NCI-H146 (cell line): ENCODE results near the gene NDUFAF4.

Experiments used
- DNase-seq: peaks from one replicate; lab custom pipeline; 2025; lab: John Stamatoyannopoulos, UW

NDUFAF4 gene

DNA sequence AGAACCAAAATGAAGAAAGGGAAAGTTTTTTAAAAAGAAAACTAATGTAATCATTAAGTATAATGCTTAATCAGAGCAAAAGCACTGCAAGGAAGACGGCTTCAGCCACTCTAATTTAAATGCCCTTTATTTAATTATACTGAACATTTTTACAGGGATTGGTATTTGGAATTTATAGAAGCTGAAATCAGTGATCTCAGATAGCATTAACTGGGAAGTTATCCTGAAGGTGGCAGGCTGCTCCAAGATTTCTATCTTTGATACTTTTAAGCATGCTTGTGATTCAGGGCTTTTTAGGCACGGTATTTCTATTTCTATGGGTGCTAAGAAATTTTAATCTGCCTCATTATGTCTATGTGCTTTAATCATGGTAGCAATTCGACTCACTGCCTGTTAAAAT is 1.3 kb upstream of the NDUFAF4 start:
- DNase-seq, result peak; percentile 36

DNA sequence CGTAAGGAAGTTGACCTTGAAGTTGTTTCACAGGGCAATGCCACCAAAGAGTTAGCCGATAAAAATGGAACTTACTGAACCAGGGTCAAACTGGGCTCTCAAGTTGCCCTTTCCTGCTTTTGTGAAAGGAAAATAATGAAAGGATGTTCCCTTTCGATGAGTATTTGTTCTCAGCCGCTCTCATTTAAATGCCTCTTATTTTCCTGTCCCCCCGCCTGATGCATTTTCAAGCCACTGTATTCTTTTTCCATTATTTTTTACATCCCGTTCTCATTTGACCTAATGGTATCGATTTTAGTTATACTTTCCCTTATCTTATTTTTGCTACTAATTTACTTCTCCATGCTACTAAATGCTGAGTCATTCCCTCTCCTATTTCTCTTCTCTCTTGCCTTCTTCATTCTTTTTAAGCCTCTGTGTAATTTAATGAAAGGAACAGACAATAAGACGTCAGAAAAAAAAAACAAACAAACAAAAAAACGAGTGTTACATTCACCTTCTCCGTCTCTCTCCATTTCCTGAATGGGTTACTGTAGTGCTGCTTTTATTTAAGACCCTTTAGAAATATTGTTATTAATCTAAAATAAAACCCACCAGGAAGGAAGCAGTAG is 655 bp upstream of the NDUFAF4 start:
- DNase-seq, result peak; percentile 23

DNA sequence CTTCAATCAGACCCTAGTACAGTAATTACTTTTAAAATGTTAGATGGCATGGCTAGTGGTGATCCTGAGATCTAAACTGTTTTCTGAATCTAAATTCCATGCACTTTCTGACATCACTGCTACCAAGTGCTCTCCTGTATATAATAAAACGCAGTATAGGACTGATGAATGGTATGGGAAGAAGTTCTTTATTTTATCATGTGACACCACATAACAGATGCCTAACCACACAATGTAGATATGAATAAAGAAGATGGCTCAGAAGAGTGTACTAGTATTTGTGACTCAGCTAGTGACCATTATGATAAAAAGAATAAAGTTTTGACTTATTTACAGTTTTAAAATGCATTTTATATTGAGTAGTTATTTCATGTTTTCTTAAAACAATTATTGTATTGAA is 8.5 kb downstream of the NDUFAF4 start:
- no peak for DNase-seq

DNA sequence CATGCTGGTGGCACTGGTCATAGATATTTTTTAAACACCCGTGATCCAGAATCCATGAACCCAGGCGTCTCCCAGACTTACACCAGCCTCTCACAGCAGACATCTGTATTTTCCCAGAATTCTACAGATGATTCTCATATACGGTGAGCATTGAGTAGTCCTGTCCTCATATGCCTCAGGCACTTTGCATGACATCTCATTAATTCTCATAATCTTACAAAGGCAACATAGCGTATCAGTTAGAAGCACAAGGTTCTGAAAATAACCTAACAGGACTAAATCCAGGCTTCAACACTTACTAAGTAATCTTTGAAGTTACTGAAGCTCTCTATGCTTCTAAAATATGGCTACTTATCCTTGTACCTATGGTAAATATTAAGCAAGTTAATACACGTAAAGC is 8.9 kb downstream of the NDUFAF4 start:
- DNase-seq, result no peak

DNA sequence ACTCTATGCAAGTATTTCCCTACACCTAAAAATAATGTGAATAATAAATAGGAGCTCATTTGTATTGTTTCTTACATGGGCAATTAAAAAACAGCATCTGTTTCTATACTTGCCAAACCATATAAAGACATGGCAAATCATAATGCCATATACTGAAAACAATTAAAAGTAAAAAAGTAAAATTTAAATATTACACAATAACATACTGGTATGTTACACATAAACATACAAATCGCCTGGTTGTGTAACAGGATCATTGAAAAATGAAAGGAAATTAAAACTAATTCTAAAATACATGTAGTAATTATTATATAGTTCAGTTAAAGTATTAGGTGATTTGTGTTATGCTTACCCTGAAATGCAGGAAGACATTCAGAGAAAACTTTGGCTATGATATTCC is 11.2 kb downstream of the NDUFAF4 start:
- no peak for DNase-seq

DNA sequence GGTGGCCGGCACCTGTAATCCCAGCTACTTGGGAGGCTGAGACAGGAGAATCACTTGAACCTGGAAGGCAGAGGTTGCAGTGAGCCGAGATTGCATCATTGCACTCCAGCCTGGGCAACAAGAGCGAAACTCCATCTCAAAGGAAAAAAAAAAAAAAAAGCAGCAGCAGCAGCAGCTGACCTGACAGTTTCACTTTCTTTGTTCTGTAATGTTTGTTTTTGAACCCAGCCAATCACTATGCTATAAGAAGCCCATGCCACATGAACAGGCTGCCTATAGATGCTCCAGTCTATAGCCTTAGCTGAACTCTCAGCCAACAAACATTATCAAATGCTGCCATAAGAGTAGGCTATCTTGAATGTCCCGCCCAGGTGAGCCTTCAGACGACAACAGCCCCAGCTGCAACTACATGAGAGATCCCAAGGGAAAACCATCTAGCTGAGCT is 12.5 kb downstream of the NDUFAF4 start:
- DNase-seq, result peak; percentile 72

DNA sequence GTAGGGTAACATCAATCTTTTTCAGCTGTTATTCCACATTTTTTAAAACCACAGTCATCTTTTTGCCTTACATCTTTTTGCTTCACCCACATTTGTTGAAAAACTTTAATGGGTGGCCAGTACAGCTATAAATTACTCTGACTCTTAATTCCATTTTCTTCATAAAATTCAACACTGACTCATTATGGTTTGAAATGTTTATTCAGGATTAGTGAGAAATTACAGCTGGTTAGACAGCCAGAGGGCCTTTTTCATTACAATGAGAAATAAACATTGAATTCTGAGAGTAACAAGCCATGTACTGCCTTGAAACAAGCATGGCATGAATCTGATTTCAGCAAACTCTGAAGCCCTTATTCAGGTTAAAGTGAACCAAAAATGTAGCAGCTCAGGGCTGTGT is 19.5 kb downstream of the NDUFAF4 start:
- no peak for DNase-seq

DNA sequence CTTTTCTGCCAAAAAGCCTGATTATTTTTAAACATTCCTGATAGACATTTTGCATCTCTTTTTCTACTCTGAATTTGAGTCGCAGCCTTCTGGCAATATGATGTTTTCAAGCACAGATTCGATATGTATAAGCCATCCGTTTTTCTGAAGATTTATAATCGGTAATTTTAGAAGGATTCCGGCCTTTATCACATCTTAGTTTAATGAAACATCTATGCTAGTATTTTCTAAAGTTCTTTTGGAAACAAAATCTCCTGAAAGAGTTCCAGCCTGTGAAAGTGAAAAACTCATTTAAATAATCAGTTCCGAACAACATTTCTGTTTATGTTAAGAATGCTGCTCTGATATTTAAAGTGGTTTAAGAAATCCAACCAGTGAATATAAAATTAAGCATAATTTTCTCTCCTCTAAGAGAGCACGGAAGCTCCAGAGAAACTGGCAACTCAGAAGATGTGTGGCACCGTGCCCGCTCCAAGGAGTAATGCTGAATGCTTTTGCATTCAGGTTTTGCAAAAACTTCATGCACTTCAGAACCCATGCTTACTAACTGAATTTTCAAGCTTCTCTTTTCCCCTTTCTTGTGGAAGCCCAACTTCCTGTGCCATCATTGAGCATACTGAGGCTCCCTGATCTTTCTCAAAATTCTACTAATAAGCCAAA is 20.7 kb downstream of the NDUFAF4 start:
- no peak for DNase-seq

DNA sequence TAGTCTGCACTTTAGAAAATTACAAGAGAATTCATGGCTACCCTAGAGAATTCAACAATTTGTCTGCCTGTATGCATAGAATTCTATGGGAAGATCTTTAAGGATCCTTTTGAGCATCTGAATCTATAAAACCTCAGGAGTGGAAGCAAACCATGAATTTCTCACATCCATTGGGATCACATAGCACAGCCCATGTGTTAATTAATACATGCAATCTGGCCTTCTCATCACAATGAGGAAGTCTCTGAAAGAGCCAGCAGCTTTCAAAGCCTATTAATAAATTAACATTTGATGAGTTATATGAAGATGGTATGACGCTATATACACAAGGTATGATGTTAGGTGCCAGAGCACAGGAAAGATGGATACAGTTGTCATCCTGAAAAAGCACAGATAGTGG is 24.7 kb downstream of the NDUFAF4 start:
- DNase-seq, result no peak

DNA sequence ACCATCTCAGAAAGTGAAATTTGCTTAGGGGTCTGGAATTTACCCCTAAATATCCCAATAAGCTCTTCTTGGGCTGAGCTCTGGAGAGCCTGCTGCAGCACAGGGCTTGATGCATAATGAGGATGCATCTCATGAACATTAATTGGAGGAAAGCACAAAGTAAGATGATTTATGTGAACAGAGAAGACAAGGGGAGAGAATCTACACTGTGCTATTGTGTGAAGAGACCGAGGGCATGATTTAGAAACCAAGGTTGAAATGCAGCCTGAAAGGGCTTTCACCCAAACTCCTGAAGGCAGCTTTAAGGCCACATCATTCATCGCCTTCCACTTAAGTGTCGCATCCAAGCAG is 32.7 kb downstream of the NDUFAF4 start:
- no peak for DNase-seq

DNA sequence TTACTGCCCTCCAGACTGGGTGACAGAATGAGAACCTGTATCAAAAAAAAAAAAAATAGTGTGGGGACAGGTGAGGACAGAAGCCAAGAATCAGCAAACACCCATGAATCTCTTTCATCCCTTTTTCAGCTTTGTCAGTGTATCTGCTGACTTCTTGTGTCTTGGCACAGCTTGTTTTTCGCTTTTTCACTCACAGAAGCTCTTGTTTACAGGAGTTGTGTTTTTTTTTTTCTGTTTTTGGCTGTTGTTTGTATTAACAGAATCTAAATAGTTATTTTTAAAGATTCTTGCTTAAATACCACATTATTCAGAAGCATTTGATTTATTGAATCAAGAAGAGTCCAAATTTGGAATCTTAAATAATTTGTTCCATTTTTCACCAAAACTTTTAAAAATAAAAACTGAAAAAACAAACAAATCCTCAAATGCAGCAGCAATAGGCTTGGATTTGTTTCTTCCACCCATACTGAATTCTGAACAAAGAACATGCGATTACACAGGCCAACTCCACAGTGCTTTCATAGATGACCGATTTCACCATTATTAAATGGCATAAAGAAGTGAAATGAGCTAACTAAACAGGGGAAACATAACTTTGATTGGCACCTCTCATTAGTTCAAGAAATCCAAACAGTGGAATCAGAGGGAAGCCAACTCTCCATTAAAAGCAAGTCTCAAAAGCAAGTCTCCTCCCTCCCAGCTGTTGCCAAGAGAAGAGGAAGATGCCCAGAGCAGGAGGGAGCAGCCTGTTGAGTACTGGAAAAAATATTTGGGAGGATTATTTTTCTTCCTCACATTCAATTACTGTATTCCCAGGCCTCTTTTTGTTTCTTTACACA is 33.3 kb downstream of the NDUFAF4 start:
- no peak for DNase-seq

DNA sequence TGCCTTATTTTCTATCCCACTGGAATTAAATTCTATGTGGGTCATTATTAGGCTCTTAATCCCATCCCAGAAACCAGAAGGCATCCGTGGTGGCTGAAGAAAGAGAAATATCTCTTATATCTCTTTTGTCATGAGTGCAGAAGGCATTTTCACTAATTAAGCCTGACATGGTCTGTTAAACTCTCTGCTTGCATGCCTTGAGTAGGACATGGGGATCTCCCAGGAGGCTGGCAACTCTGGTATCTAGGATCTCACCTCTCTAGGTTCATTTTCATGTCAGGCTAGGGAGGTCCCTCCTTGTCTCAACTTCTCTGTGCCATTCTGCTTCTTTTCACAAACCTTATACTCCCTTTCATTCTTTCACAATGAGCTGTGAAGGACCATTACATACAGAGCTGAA is 35.1 kb downstream of the NDUFAF4 start:
- no peak for DNase-seq

DNA sequence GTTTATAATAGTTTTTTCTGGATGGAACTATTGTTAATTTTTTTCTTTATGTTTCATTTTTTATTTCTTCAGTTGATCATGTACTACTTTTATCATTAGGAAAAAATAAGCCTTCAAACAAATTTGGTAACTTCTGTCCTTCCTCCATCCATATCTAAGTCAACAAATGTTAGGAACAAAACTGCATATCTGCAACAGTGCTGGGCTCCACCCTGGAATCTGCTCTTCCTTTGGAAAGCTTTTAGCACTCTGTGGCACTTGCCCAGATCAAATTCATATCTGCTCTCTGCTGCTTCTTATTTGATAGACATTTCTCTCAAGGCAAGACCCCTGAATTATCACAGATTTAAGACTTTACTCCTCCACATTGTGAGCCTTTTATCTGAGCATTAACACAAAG is 36.1 kb downstream of the NDUFAF4 start:
- no peak for DNase-seq

DNA sequence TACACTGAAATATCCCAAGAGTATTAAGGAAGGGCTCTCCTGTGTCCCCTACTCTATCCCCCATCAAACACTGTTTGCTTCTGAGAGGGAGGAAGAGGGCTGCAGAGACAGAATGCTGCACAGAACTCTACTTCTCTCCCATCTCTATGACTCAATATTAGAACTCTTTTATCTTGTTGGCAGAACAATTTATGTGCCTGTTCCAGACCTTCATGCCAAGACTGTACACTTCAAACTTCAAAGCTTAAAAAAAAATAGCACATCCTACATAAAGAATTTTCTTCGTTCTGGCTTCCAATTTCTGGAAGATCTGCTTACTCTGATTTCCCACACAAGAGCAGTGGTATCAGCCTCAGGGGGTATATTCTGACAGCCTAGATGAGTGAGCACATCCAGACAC is 40.8 kb downstream of the NDUFAF4 start:
- no peak for DNase-seq

DNA sequence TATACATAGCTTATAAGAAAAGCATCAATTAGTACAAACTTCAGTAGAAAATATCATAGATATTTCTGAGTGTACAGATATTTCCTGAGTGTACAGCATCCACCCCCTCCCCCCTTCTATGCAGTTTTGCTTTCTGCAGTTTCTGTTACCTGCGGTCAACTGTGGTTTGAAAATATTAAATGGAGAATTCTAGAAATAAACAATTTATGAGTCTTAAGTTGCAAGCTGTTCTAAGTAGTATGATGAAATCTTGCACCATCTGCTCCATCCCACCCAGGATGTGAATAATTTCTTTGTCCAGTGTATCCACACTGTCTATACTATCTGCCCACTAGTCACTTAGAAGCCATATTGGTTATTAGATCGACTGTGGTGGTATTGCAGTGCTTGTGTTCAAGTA is 44.6 kb downstream of the NDUFAF4 start:
- DNase-seq, result no peak

DNA sequence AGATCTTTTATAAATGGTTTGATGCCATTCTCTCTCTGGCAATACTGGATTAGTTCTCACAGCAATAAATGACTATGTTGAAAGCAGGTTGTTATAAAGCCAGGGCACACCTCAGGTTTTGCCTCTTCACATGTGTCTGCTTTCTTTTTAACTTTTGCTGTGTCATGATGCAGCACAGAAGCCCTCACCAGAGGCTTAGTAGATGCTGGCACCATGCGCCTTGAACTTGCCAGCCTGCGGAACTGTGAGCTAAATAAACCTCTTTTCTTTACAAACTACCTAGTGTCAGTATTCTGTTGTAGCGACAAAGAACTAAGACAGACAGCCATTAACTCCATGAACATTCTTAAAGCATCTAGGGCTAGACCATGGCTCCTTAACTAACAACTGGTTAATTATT is 45.1 kb downstream of the NDUFAF4 start:
- no peak for DNase-seq

DNA sequence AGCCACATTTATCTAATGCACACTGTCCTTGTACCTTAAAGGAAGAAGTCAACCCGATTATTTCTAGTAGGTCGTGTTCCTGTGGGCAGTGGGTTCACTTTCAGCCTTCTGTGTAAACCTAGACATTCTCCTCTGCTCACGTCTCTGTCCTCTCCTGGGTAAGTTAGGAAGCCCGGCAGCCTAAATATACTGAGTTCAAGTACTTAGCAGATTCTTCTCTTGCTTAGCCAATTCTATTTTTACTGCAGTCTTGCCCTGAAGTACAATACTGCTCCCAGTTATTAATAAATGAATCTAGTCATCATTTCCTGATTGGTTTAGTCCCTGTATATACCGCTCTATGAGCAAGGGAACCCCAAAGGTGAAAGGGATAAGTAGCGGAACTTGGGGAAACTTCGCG is 45.8 kb downstream of the NDUFAF4 start:
- no peak for DNase-seq

DNA sequence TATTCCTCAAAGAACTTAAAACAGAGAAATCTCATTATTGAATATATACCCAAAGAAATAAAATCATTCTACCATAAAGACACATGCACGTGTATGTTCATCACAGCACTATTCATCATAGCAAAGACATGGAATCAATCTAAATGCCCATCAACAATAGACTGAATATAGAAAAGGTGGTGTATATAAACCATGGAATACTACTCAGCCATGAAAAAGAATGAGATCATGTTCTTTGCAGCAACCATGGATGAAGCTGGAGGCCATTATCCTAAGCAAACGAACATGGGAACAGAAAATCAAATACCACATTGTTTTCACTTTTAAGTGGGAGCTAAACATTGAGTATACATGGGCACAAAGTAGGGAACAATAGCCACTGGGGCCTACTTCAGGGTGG is 48.1 kb downstream of the NDUFAF4 start:
- no peak for DNase-seq

DNA sequence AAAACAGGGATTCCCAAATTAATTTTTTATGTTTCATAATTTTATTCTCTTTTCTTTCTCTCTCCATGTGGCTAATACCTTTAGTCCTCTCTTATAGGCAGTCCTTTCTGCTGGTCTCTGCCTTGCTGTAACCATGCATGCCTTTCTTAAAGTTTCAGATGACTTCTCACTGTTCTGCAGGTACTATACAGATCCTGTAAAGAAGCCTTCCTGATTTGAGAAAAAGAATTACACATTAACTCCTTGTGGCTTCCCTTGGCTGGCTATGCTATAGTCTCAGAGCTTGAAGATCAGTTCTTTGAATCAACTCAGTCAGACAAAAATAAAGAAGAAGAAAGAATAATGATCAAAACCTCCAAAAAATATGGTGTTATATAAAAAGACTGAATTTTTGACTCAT is 53.2 kb downstream of the NDUFAF4 start:
- DNase-seq, result no peak

DNA sequence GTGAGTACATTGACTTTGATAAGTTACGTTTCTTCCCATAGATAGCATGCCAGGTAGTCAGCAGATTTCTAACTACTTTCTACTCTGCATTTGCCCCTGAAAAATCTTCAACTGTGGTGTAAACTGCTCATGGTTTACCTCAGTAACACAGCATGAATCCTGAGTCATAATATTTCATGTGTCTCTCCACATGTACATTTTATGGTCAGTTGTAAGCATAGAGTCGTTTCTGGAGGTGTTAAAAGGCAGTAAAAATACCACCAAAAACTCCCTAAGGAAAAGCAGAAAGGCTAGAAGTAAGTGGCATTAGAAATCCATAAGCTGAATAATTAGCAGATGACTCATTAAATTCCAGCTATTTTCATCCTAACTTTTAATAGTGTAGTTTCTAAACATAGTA is 56.3 kb downstream of the NDUFAF4 start:
- no peak for DNase-seq
